ENCODE measurements around the gene SLC6A8. TPM values are rescaled to one million over a fixed set of nuclear protein-coding genes. Genes with fewer than 3 reads are reported as not detected.
"Not testable (repeated sequence)": the region's sequence is repeated elsewhere in the genome, so short reads cannot be mapped to it uniquely, and the experiment has no call there.

SLC6A8 gene
- total RNA-seq, 2 experiments from 2014 or later = 0.42 to 0.71 TPM

DNA sequence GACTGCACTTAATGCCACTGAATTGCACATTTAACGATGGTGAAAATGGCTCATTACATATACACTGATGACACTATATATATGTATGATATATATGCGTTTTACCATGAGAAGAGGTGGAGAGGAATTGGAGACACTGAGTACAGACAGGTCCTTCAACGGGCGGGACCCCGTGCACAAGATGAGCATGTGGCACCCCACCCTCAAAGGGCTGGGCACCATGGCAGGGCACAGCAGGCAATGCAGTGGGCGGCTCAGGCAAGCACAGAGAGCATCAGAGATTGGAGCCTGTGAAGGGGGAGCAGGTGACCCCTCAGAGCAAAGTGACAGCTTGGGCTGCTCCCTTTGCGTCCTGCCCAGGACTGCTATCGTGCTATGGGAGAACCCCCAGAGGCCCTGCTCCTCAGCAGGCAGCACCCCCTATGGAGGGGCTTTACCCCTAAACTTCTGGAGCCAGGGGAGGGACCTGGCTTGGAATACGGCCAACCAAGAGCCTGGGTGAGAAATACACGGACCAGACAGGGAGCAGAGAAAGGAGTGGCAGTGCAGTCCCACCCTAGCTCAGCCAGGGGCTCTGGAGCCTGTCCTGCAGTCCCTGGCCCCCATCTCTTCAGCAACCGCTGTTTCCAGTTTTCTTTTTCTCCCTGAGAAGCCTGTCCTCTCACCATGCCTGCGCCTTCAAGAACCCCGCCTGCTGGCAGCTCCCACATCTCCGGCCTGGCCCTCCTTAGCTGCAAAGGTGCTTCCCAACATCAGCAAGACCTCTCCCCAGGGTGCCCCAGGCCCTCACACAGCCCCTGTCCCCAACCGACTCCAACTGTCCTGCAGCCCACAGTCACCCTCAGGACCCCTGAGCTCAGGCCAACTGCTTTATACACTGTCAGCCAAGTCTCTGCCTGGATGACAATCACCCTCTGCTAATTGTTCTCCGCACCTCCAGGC lies 10.5 kb downstream of the SLC6A8 start:
- intact Hi-C loops (cut with DNase I, micrococcal nuclease) = no loop called here
- H3K27ac Mint-ChIP-seq = no peak overlapping the region
- H3K36me3 Mint-ChIP-seq (ENCODE audit: low read depth) = peaks cover 26% of the 10 kb centered on the region
- H3K27me3 ChIP-seq (ENCODE audit: control insufficient read depth in 1 of 2, insufficient read depth in 2 of 2, low read length in 2 of 2) = no peaks in the 10 kb centered on the region
- H3K27me3 Mint-ChIP-seq = no peaks in the 10 kb centered on the region
- no peak overlapping the region for H3K4me3 ChIP-seq (ENCODE audit: low read length)
- TF ChIP-seq, protein P1, sequence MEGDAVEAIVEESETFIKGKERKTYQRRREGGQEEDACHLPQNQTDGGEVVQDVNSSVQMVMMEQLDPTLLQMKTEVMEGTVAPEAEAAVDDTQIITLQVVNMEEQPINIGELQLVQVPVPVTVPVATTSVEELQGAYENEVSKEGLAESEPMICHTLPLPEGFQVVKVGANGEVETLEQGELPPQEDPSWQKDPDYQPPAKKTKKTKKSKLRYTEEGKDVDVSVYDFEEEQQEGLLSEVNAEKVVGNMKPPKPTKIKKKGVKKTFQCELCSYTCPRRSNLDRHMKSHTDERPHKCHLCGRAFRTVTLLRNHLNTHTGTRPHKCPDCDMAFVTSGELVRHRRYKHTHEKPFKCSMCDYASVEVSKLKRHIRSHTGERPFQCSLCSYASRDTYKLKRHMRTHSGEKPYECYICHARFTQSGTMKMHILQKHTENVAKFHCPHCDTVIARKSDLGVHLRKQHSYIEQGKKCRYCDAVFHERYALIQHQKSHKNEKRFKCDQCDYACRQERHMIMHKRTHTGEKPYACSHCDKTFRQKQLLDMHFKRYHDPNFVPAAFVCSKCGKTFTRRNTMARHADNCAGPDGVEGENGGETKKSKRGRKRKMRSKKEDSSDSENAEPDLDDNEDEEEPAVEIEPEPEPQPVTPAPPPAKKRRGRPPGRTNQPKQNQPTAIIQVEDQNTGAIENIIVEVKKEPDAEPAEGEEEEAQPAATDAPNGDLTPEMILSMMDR (IDR thresholded peaks at IDR 0.05) = no peak
- ATAC-seq (ENCODE audit: poor library complexity) = no peak
- DNase-seq = no peak
- H3K36me3 ChIP-seq (ENCODE audit: insufficient read depth, low read length) = peaks cover 27% of the 10 kb centered on the region
- H3K9me3 ChIP-seq (ENCODE audit: control insufficient read depth in 1 of 2, insufficient read depth in 1 of 2, low read length in 2 of 2) = no peaks in the 10 kb centered on the region
- H3K4me1 Mint-ChIP-seq (ENCODE audit: low read depth) = no peaks in the 10 kb centered on the region
- H3K9me3 Mint-ChIP-seq = no peaks in the 10 kb centered on the region
- H3K4me3 Mint-ChIP-seq = no peak overlapping the region
- POLR2A ChIA-PET = no interaction called here
- CTCF ChIA-PET = no interaction called here
- no peaks in the 10 kb centered on the region for H3K4me1 ChIP-seq (ENCODE audit: insufficient read depth, low read length)
- H3K27ac ChIP-seq (ENCODE audit: low read depth in 1 of 2, low read length in 2 of 2) = no peak overlapping the region

DNA sequence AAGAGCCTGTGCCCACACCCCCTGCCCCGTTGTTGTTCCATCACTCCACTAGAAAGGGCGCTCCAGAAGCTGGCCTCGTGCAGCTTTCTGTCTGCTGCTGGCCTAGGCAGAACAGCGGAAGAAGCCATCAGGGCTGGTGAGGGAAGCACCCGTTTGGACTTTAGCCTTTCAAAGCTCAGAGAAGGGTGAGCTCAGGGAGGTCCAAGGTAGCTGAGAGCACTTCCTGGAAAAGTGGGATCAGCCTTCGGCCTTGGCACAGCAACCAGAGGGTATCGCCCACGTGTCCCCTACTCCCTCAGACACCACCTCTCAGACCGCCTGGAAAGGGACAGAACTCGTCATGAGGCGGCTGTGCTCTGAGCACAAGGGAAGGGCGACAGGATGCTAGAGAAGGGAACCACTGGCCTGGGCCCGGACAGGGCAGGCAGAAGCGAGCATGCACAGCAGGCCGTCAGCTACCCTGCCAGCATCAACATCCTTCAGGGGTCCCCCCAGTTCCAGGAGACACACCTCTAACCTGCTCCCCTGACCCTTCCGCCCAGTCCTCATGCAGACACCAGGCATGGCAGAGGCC lies 11.6 kb downstream of the SLC6A8 start:
- CTCF ChIA-PET; DNase-seq; H3K27me3 Mint-ChIP-seq; H3K4me3 Mint-ChIP-seq; H3K4me3 ChIP-seq (ENCODE audit: low read length); H3K27ac ChIP-seq (ENCODE audit: low read depth in 1 of 2, low read length in 2 of 2); H3K9me3 ChIP-seq (ENCODE audit: control insufficient read depth in 1 of 2, insufficient read depth in 1 of 2, low read length in 2 of 2); POLR2A ChIA-PET; H3K27me3 ChIP-seq (ENCODE audit: control insufficient read depth in 1 of 2, insufficient read depth in 2 of 2, low read length in 2 of 2); intact Hi-C loops (cut with DNase I, micrococcal nuclease); ATAC-seq (ENCODE audit: poor library complexity); H3K27ac Mint-ChIP-seq; H3K4me1 ChIP-seq (ENCODE audit: insufficient read depth, low read length); H3K4me1 Mint-ChIP-seq (ENCODE audit: low read depth); H3K9me3 Mint-ChIP-seq: not testable (repeated sequence)
- H3K36me3 ChIP-seq (ENCODE audit: insufficient read depth, low read length) = peaks cover 33% of the 10 kb centered on the region
- H3K36me3 Mint-ChIP-seq (ENCODE audit: low read depth) = peaks cover 26% of the 10 kb centered on the region

DNA sequence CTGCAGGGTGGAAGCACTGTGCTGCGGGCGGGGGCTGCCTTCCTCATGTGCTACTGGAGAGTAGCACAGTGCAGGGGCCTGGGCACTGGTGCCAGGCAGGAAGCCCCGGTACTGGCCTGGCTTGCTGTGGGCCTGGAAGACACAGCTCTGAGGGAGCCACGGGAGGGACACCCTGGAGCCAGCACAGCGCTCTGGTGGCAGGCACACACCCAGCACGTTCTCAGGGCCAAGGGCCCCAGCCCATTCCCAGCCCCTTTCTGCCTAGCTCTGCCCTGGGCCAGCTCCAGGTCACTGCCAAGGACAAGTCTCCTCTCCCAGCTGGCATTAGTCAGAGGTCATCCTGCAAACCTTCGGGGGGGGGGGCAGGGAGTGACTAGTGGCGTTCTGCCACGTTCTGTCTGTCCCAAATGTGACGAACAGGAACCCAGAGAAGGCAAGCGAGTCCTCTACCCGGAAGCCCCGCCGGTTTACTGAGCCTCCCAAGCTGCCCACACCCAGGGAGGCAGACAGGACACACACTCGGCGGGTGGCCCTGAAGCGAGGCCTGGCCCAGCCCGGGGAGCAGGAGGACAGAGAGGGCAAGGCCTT lies 12.2 kb downstream of the SLC6A8 start:
- H3K9me3 ChIP-seq (ENCODE audit: control insufficient read depth in 1 of 2, insufficient read depth in 1 of 2, low read length in 2 of 2); H3K9me3 Mint-ChIP-seq; H3K4me1 ChIP-seq (ENCODE audit: insufficient read depth, low read length); CTCF ChIA-PET; H3K27me3 ChIP-seq (ENCODE audit: control insufficient read depth in 1 of 2, insufficient read depth in 2 of 2, low read length in 2 of 2); H3K4me1 Mint-ChIP-seq (ENCODE audit: low read depth); H3K4me3 ChIP-seq (ENCODE audit: low read length); intact Hi-C loops (cut with DNase I, micrococcal nuclease); H3K27ac ChIP-seq (ENCODE audit: low read depth in 1 of 2, low read length in 2 of 2); H3K27me3 Mint-ChIP-seq; POLR2A ChIA-PET; ATAC-seq (ENCODE audit: poor library complexity); H3K4me3 Mint-ChIP-seq; H3K27ac Mint-ChIP-seq; DNase-seq: not testable (repeated sequence)
- H3K36me3 ChIP-seq (ENCODE audit: insufficient read depth, low read length) = peaks cover 33% of the 10 kb centered on the region
- H3K36me3 Mint-ChIP-seq (ENCODE audit: low read depth) = peaks cover 32% of the 10 kb centered on the region

DNA sequence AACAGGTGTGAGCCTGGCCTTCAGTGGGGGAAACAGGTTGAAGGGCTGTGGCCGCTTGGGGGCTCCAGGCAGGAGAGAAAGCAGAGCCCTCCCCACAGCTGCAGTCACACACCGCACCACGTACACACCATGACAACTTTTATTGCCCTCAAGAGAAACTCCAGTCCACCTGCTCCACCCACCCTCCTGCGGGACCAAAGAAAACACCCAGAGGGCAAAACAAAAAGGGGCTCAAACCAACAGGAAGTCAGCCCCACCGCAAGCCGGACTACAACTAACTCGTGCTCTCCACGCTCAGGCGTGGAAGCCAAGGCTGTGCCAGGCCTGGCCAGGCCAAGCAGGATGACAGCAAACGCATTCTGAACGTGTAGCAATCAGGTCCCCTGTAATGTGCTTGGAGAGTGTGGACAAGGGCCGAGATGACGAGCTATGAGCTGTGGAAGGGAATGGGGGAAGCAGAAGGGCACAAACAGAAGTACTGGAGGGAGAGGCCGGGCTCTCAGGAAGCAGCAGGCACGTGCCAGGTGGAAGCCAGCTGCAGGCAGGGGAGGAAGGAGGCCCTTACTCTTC lies 12.7 kb downstream of the SLC6A8 start:
- no peaks in the 10 kb centered on the region for H3K4me1 Mint-ChIP-seq (ENCODE audit: low read depth)
- no peaks in the 10 kb centered on the region for H3K9me3 Mint-ChIP-seq
- Histone ChIP-seq H3K9me3 (ENCODE audit: control insufficient read depth in 1 of 2, insufficient read depth in 1 of 2, low read length in 2 of 2) (no peaks in the 10 kb centered on the region), H3K4me3 (ENCODE audit: low read length) (no peak overlapping the region), H3K27ac (ENCODE audit: low read depth in 1 of 2, low read length in 2 of 2) (no peak overlapping the region), H3K4me1 (ENCODE audit: insufficient read depth, low read length) (no peaks in the 10 kb centered on the region), H3K27me3 (ENCODE audit: control insufficient read depth in 1 of 2, insufficient read depth in 2 of 2, low read length in 2 of 2) (no peaks in the 10 kb centered on the region), H3K36me3 (ENCODE audit: insufficient read depth, low read length) (peaks cover 33% of the 10 kb centered on the region)
- POLR2A ChIA-PET = no interaction called here
- no peak overlapping the region for H3K27ac Mint-ChIP-seq
- DNase-seq (no peak), ATAC-seq (ENCODE audit: poor library complexity) (no peak)
- intact Hi-C loops (cut with DNase I, micrococcal nuclease) = no loop called here
- CTCF ChIA-PET = no interaction called here
- peaks cover 32% of the 10 kb centered on the region for H3K36me3 Mint-ChIP-seq (ENCODE audit: low read depth)
- no peak overlapping the region for H3K4me3 Mint-ChIP-seq
- TF ChIP-seq, protein P1 (IDR thresholded peaks at IDR 0.05) = no peak
- H3K27me3 Mint-ChIP-seq = no peaks in the 10 kb centered on the region
